WTC11 (cell line): ENCODE data around the gene GRAP2. TPM values are rescaled to one million over a fixed set of nuclear protein-coding genes. Genes with fewer than 3 reads are reported as not detected.

ENCODE experiments used
- ATAC-seq: fragments of 200-7000 bp; cut with Tn5 transposase; 2 replicates; pipeline ENCODE4 v1.10.0; 2021; ENCODE audit warnings: mild to moderate bottlenecking, moderate library complexity
- CTCF ChIA-PET: fragments of 300-600 bp; sonication (Branson Sonifier 250); formaldehyde crosslinking; loops from one replicate; lab custom pipeline; 2021; ENCODE audit warnings: antibody characterized with exemption; lab: Charles Lee
- POLR2A ChIA-PET: fragments of 350-600 bp; sonication (Branson Sonifier 250); formaldehyde crosslinking; loops from one replicate; lab custom pipeline; 2021; ENCODE audit warnings: antibody characterized with exemption; lab: Charles Lee
- DNase-seq: peaks from one replicate; pipeline ENCODE4 v3.0.0; 2021; ENCODE audit warnings: low spot score
- H3K27ac Mint-ChIP-seq: 2 replicates; pipeline ENCODE4 v1.8.0; 2021; ENCODE audit warnings: mixed read lengths
- H3K27me3 Mint-ChIP-seq: 2 replicates; pipeline ENCODE4 v1.8.0; 2021; ENCODE audit warnings: low read depth, mild to moderate bottlenecking, moderate library complexity, mixed read lengths
- H3K36me3 Mint-ChIP-seq: 2 replicates; pipeline ENCODE4 v1.8.0; 2021; ENCODE audit warnings: mixed read lengths
- H3K4me1 Mint-ChIP-seq: 2 replicates; pipeline ENCODE4 v1.8.0; 2022; ENCODE audit warnings: mixed read lengths
- H3K4me3 Mint-ChIP-seq: 2 replicates; pipeline ENCODE4 v1.8.0; 2021; ENCODE audit warnings: mild to moderate bottlenecking, moderate library complexity, mixed read lengths
- H3K9me3 Mint-ChIP-seq: 2 replicates; pipeline ENCODE4 v1.8.0; 2021; ENCODE audit warnings: mixed read lengths
- CBFB ChIP-seq: sonication (generic); formaldehyde crosslinking; IDR thresholded peaks from 2 replicates; pipeline ENCODE4 v1.8.1; 2022; ENCODE audit warnings: mild to moderate bottlenecking, low read depth, missing genetic modification reagents
- ETV6 ChIP-seq: sonication (generic); formaldehyde crosslinking; IDR thresholded peaks from 2 replicates; pipeline ENCODE4 v1.8.1; 2022; ENCODE audit warnings: mild to moderate bottlenecking, missing genetic modification reagents
- FOXJ3 ChIP-seq: sonication (generic); formaldehyde crosslinking; IDR thresholded peaks from 2 replicates; pipeline ENCODE4 v1.9.0; 2021; ENCODE audit warnings: missing genetic modification reagents, mild to moderate bottlenecking, borderline replicate concordance
- GABPB1 ChIP-seq: sonication (generic); formaldehyde crosslinking; IDR thresholded peaks from 2 replicates; pipeline ENCODE4 v1.8.1; 2023; ENCODE audit warnings: mild to moderate bottlenecking, missing genetic modification reagents
- KAT7 ChIP-seq: sonication (generic); formaldehyde crosslinking; IDR thresholded peaks from 2 replicates; pipeline ENCODE4 v1.8.1; 2023; ENCODE audit warnings: missing genetic modification reagents, mild to moderate bottlenecking, borderline replicate concordance
- MXD4 ChIP-seq: fragments of 250-450 bp; sonication (Bioruptor Pico); IDR thresholded peaks from 2 replicates; pipeline ENCODE4 v1.8.0; 2021; ENCODE audit warnings: mild to moderate bottlenecking, moderate library complexity, borderline replicate concordance
- NFYB ChIP-seq: sonication (generic); formaldehyde crosslinking; conservative IDR thresholded peaks from 2 replicates; pipeline ENCODE4 v1.8.0; 2022; ENCODE audit warnings: low read depth, missing genetic modification reagents
- NR3C1 ChIP-seq: sonication (generic); formaldehyde crosslinking; conservative IDR thresholded peaks from 2 replicates; pipeline ENCODE4 v1.8.1; 2023; ENCODE audit warnings: low read depth, mild to moderate bottlenecking, missing genetic modification reagents
- OVOL2 ChIP-seq: fragments of 250-450 bp; sonication (Bioruptor Pico); IDR thresholded peaks from 2 replicates; pipeline ENCODE4 v1.9.0; 2021; ENCODE audit warnings: mild to moderate bottlenecking, borderline replicate concordance
- SP1 ChIP-seq: sonication (generic); formaldehyde crosslinking; conservative IDR thresholded peaks from 2 replicates; pipeline ENCODE4 v1.8.1; 2022; ENCODE audit warnings: missing genetic modification reagents
- TCF7 ChIP-seq: sonication (generic); formaldehyde crosslinking; IDR thresholded peaks from 2 replicates; pipeline ENCODE4 v1.8.0; 2022; ENCODE audit warnings: mild to moderate bottlenecking, low read depth, missing genetic modification reagents, moderate library complexity
- TP53 ChIP-seq: sonication (generic); formaldehyde crosslinking; IDR thresholded peaks from 2 replicates; pipeline ENCODE4 v1.8.1; 2023; ENCODE audit warnings: mild to moderate bottlenecking, missing genetic modification reagents
- ZNF121 ChIP-seq: sonication (generic); formaldehyde crosslinking; IDR thresholded peaks from 2 replicates; pipeline ENCODE4 v1.8.0; 2023; ENCODE audit warnings: missing genetic modification reagents
- ZNF232 ChIP-seq: sonication (generic); formaldehyde crosslinking; IDR thresholded peaks from 2 replicates; pipeline ENCODE4 v1.8.0; 2022; ENCODE audit warnings: mild to moderate bottlenecking, missing genetic modification reagents
- ZNF416 ChIP-seq: fragments of 250-450 bp; sonication (Bioruptor Pico); IDR thresholded peaks from 2 replicates; pipeline ENCODE4 v1.9.0; 2021; ENCODE audit warnings: mild to moderate bottlenecking, inconsistent platforms
- total RNA-seq: library from RNA; stranded (reverse); gene quantifications from 3 replicates; pipeline ENCODE4 v1.2.3, GENCODE V29; 2021
- TF ChIP-seq, protein P1 (sequence below): sonication (generic); formaldehyde crosslinking; IDR thresholded peaks from 2 replicates; pipeline ENCODE4 v1.8.0; 2022; ENCODE audit warnings: missing genetic modification reagents
- TF ChIP-seq, protein P2 (sequence below): sonication (generic); formaldehyde crosslinking; IDR thresholded peaks from 2 replicates; pipeline ENCODE4 v1.8.1; 2023; ENCODE audit warnings: mild to moderate bottlenecking, missing genetic modification reagents
- TF ChIP-seq, protein P3 (sequence below): sonication (generic); formaldehyde crosslinking; IDR thresholded peaks from 2 replicates; pipeline ENCODE4 v1.8.0; 2022; ENCODE audit warnings: mild to moderate bottlenecking, missing genetic modification reagents
- TF ChIP-seq, protein P4 (sequence below): fragments of 250-450 bp; sonication (Bioruptor Pico); IDR thresholded peaks from 2 replicates; pipeline ENCODE4 v1.9.0; 2021; ENCODE audit warnings: mild to moderate bottlenecking
- TF ChIP-seq, protein P5 (sequence below): sonication (generic); formaldehyde crosslinking; IDR thresholded peaks from 2 replicates; pipeline ENCODE4 v1.8.1; 2023; ENCODE audit warnings: mild to moderate bottlenecking, missing genetic modification reagents, moderate library complexity
- TF ChIP-seq, protein P6 (sequence below): sonication (generic); formaldehyde crosslinking; conservative IDR thresholded peaks from 2 replicates; pipeline ENCODE4 v1.8.1; 2022; ENCODE audit warnings: mild to moderate bottlenecking, missing genetic modification reagents

Gene GRAP2
- total RNA-seq, 1 experiment from 2014 or later: 0.33 TPM

DNA sequence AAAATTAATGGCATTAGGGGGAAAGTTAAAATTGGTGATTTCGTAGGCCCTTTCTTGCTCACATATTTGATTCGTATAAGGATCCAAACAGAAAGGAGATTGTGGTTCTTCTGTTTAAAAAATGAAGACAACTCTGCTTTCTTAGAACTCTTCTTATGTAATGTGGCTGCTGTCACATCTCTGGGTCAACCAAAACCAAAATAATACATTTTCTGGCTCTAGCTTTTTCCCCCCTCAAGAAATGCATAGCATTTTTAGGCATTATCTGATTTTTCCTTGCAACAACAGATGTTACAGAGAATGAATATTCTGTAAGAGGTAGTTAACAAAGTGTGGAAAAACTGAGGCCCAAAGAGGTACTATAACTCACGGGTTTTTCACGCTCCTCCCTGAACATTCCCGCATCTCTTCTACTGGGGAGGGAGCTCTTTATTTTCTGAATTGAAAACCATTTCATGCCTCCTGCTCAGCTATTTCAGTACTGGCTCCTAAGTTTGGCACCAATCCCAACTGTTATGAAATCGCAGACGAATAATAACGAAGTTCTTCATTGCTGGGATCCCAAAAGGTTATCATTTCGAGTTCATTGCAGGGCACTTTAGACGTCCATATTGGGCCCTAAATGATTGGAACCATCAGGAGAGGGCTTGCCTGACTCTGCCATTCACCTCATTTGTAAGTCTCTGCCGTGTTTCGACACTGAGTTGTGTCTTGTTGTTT lies 17.1 kb downstream of the GRAP2 start:
- peaks cover 14% of the 10 kb centered on the region for H3K4me1 Mint-ChIP-seq
- DNase-seq: no peak
- ChIA-PET CTCF (interaction anchor here (0.8 to 1.1 kb wide), 2 partner anchors 107 to 110 kb away, joined by 3 read pairs; no protein-coding TSS in a partner anchor), POLR2A (no interaction called here)
- H3K27ac Mint-ChIP-seq: no peak overlapping the region
- ATAC-seq: no peak
- H3K36me3 Mint-ChIP-seq: no peaks in the 10 kb centered on the region
- no peak overlapping the region for H3K4me3 Mint-ChIP-seq
- no peaks in the 10 kb centered on the region for H3K9me3 Mint-ChIP-seq
- H3K27me3 Mint-ChIP-seq: no peaks in the 10 kb centered on the region; the same call in 1 of the 2 replicates
- TF ChIP-seq, protein P1, sequence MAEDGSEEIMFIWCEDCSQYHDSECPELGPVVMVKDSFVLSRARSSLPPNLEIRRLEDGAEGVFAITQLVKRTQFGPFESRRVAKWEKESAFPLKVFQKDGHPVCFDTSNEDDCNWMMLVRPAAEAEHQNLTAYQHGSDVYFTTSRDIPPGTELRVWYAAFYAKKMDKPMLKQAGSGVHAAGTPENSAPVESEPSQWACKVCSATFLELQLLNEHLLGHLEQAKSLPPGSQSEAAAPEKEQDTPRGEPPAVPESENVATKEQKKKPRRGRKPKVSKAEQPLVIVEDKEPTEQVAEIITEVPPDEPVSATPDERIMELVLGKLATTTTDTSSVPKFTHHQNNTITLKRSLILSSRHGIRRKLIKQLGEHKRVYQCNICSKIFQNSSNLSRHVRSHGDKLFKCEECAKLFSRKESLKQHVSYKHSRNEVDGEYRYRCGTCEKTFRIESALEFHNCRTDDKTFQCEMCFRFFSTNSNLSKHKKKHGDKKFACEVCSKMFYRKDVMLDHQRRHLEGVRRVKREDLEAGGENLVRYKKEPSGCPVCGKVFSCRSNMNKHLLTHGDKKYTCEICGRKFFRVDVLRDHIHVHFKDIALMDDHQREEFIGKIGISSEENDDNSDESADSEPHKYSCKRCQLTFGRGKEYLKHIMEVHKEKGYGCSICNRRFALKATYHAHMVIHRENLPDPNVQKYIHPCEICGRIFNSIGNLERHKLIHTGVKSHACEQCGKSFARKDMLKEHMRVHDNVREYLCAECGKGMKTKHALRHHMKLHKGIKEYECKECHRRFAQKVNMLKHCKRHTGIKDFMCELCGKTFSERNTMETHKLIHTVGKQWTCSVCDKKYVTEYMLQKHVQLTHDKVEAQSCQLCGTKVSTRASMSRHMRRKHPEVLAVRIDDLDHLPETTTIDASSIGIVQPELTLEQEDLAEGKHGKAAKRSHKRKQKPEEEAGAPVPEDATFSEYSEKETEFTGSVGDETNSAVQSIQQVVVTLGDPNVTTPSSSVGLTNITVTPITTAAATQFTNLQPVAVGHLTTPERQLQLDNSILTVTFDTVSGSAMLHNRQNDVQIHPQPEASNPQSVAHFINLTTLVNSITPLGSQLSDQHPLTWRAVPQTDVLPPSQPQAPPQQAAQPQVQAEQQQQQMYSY (CRISPR knock-in tag): no peak
- TF ChIP-seq, protein P2, sequence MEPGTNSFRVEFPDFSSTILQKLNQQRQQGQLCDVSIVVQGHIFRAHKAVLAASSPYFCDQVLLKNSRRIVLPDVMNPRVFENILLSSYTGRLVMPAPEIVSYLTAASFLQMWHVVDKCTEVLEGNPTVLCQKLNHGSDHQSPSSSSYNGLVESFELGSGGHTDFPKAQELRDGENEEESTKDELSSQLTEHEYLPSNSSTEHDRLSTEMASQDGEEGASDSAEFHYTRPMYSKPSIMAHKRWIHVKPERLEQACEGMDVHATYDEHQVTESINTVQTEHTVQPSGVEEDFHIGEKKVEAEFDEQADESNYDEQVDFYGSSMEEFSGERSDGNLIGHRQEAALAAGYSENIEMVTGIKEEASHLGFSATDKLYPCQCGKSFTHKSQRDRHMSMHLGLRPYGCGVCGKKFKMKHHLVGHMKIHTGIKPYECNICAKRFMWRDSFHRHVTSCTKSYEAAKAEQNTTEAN: no peak

DNA sequence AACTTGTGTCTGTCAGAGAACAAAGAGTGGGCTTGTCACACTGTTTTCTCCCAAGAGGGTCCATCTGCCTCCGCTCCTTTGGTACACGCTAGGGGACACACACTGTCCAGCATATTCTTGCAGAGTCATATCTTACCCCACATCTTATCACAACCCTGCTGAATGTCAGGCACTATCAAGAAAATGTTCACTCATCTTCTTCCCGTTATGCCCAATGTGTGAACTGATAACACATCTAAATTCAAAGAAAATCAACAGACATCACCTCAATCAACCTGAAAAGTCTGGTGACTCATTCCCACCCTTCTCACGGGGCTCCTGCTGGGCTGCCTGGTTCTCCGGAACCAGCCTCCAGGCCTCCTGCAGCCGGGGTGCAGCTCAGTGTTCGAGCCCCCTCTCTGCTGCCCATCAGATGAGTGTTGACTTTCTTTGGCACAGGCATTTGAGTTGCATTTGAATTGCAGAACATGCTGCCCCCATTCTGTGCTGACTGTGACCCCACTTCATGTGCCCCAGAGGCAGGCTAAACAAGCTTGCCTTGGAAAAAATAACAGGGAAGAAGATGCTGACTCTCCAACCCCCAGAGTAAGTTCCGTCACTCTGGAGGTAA lies 19.4 kb downstream of the GRAP2 start:
- H3K36me3 Mint-ChIP-seq: no peaks in the 10 kb centered on the region
- ATAC-seq: no peak
- TF ChIP-seq FOXJ3: no peak
- no peak for TF ChIP-seq GABPB1 (CRISPR knock-in tag)
- TF ChIP-seq ZNF416 (CRISPR knock-in tag): no peak
- no peak for TF ChIP-seq ZNF121 (CRISPR knock-in tag)
- no peak for TF ChIP-seq OVOL2
- TF ChIP-seq ZNF232 (CRISPR knock-in tag): no peak
- TF ChIP-seq NR3C1 (CRISPR knock-in tag): no peak
- TF ChIP-seq, protein P3, sequence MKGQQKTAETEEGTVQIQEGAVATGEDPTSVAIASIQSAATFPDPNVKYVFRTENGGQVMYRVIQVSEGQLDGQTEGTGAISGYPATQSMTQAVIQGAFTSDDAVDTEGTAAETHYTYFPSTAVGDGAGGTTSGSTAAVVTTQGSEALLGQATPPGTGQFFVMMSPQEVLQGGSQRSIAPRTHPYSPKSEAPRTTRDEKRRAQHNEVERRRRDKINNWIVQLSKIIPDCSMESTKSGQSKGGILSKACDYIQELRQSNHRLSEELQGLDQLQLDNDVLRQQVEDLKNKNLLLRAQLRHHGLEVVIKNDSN (CRISPR knock-in tag): no peak
- no peak for TF ChIP-seq ETV6
- TF ChIP-seq, all 79 proteins: peak for 0
- Mint-ChIP-seq H3K27ac (no peak overlapping the region), H3K9me3 (no peaks in the 10 kb centered on the region), H3K27me3 (no peaks in the 10 kb centered on the region), H3K4me1 (peaks cover 12% of the 10 kb centered on the region), H3K4me3 (no peak overlapping the region)
- POLR2A ChIA-PET: no interaction called here
- DNase-seq: no peak
- CTCF ChIA-PET: interaction anchor here (1.3 to 5.3 kb wide), 5 partner anchors 13 to 116 kb away, joined by 3 to 34 read pairs (median 7); no protein-coding TSS in a partner anchor

DNA sequence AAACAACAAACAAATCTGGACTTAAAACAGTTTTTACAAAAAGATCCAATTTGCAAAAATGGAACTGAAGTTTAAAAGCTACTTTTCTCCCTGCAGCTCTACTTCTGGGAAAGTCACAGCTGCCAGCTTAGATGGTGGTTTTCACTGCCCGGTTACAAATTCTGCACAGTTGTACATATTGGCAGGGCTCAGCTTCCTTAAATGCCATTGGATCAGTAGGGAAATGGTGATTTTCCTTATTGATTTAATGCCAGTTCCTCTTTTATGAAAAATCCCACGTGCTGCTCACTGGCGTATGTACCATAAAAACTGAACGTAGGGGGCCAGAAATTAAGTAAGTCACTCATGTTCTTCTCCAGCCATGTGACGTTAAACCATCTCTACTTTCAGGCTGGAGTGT lies 22.8 kb downstream of the GRAP2 start:
- CTCF ChIA-PET: interaction anchor here (0.6 to 5.3 kb wide), 3 partner anchors 9 to 175 kb away, joined by 3 to 34 read pairs (median 5); no protein-coding TSS in a partner anchor
- Mint-ChIP-seq H3K36me3 (no peaks in the 10 kb centered on the region), H3K27me3 (no peaks in the 10 kb centered on the region), H3K4me3 (no peak overlapping the region), H3K27ac (no peak overlapping the region), H3K4me1 (peaks cover 17% of the 10 kb centered on the region), H3K9me3 (no peaks in the 10 kb centered on the region)
- no peak for ATAC-seq
- DNase-seq: no peak
- POLR2A ChIA-PET: no interaction called here
- TF ChIP-seq KAT7 (CRISPR knock-in tag) (no peak), TP53 (CRISPR knock-in tag) (no peak), FOXJ3 (no peak), SP1 (CRISPR knock-in tag) (no peak), CBFB (CRISPR knock-in tag) (no peak), NFYB (CRISPR knock-in tag) (no peak), MXD4 (CRISPR knock-in tag) (no peak), TCF7 (CRISPR knock-in tag) (no peak)
- TF ChIP-seq, protein P4, sequence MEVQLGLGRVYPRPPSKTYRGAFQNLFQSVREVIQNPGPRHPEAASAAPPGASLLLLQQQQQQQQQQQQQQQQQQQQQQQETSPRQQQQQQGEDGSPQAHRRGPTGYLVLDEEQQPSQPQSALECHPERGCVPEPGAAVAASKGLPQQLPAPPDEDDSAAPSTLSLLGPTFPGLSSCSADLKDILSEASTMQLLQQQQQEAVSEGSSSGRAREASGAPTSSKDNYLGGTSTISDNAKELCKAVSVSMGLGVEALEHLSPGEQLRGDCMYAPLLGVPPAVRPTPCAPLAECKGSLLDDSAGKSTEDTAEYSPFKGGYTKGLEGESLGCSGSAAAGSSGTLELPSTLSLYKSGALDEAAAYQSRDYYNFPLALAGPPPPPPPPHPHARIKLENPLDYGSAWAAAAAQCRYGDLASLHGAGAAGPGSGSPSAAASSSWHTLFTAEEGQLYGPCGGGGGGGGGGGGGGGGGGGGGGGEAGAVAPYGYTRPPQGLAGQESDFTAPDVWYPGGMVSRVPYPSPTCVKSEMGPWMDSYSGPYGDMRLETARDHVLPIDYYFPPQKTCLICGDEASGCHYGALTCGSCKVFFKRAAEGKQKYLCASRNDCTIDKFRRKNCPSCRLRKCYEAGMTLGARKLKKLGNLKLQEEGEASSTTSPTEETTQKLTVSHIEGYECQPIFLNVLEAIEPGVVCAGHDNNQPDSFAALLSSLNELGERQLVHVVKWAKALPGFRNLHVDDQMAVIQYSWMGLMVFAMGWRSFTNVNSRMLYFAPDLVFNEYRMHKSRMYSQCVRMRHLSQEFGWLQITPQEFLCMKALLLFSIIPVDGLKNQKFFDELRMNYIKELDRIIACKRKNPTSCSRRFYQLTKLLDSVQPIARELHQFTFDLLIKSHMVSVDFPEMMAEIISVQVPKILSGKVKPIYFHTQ: no peak
- TF ChIP-seq, protein P5, sequence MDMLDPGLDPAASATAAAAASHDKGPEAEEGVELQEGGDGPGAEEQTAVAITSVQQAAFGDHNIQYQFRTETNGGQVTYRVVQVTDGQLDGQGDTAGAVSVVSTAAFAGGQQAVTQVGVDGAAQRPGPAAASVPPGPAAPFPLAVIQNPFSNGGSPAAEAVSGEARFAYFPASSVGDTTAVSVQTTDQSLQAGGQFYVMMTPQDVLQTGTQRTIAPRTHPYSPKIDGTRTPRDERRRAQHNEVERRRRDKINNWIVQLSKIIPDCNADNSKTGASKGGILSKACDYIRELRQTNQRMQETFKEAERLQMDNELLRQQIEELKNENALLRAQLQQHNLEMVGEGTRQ (CRISPR knock-in tag): no peak
- TF ChIP-seq, protein P6, sequence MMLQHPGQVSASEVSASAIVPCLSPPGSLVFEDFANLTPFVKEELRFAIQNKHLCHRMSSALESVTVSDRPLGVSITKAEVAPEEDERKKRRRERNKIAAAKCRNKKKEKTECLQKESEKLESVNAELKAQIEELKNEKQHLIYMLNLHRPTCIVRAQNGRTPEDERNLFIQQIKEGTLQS: no peak
